A673 (cell line): ENCODE results near the gene RAB3C. TPM values are rescaled to one million over a fixed set of nuclear protein-coding genes. Genes with fewer than 3 reads are reported as not detected.

Source experiments
- BruUV-seq: library from RNA; stranded (reverse); fragments of 400-500 nt; replicated peaks from 2 replicates; lab custom pipeline; 2021; lab: Mats Ljungman, UMichigan
- CTCF ChIA-PET: fragments of 300-600 bp; sonication (Branson Sonifier 250); formaldehyde crosslinking; loops from one replicate; lab custom pipeline; 2022; ENCODE audit warnings: antibody characterized with exemption; lab: Charles Lee
- POLR2A ChIA-PET: fragments of 300-600 bp; sonication (Branson Sonifier 250); formaldehyde crosslinking; loops from one replicate; lab custom pipeline; 2022; ENCODE audit warnings: antibody characterized with exemption; ENCODE audit not compliant: low non-redundant PET; lab: Charles Lee
- DNase-seq: peaks from one replicate; pipeline ENCODE4 v3.0.0-alpha.2; 2015; ENCODE audit warnings: low spot score
- H3K27ac ChIP-seq: fragments of 200-600 bp; sonication (generic); 2 replicates; pipeline ENCODE4 v1.5.1; 2016; ENCODE audit warnings: mixed run types, low read depth, mild to moderate bottlenecking, mixed read lengths, antibody characterized with exemption, low read length; ENCODE audit not compliant: poor library complexity, severe bottlenecking
- H3K27me3 ChIP-seq: fragments of 200-600 bp; sonication (generic); replicated peaks from 2 replicates; pipeline ENCODE4 v1.6.1; 2017; ENCODE audit warnings: mixed run types, low read depth, mild to moderate bottlenecking, mixed read lengths, antibody characterized with exemption, low read length; ENCODE audit not compliant: insufficient read depth, poor library complexity
- H3K36me3 ChIP-seq: fragments of 200-600 bp; sonication (generic); 2 replicates; pipeline ENCODE4 v1.6.1; 2016; ENCODE audit warnings: mixed run types, mild to moderate bottlenecking, mixed read lengths, antibody characterized with exemption, low read length; ENCODE audit not compliant: insufficient read depth, poor library complexity, severe bottlenecking
- H3K4me1 ChIP-seq: fragments of 200-600 bp; sonication (generic); 2 replicates; pipeline ENCODE4 v1.6.1; 2017; ENCODE audit warnings: mixed run types, mild to moderate bottlenecking, mixed read lengths, antibody characterized with exemption, low read length; ENCODE audit not compliant: insufficient read depth, poor library complexity, severe bottlenecking
- H3K4me3 ChIP-seq: fragments of 200-600 bp; sonication (generic); 2 replicates; pipeline ENCODE4 v1.5.1; 2016; ENCODE audit warnings: low read depth, mixed run types, mild to moderate bottlenecking, mixed read lengths, low read length; ENCODE audit not compliant: poor library complexity, severe bottlenecking
- H3K9me3 ChIP-seq: fragments of 200-600 bp; sonication (generic); 2 replicates; pipeline ENCODE4 v1.6.1; 2016; ENCODE audit warnings: mixed run types, low read depth, mild to moderate bottlenecking, mixed read lengths, antibody characterized with exemption, low read length; ENCODE audit not compliant: poor library complexity, severe bottlenecking
- EZH2 ChIP-seq: fragments of 200-600 bp; sonication (generic); IDR thresholded peaks from 2 replicates; pipeline ENCODE4 v1.6.1; 2017; ENCODE audit warnings: borderline replicate concordance, low read depth, mild to moderate bottlenecking, mixed read lengths, antibody characterized with exemption, low read length; ENCODE audit not compliant: poor library complexity, severe bottlenecking
- intact Hi-C: fragments of 100-400 bp; cut with micrococcal nuclease; formaldehyde crosslinking; loops from one replicate; pipeline ENCODE4 v1.10.0; 2022; ENCODE audit not compliant: unreplicated experiment
- total RNA-seq: library from RNA; stranded (reverse); gene quantifications from 2 replicates; pipeline ENCODE4 v1.2.3, GENCODE V29; 2021
- TF ChIP-seq, protein P1 (sequence below): fragments of 300-800, 200-600 bp; sonication (generic); conservative IDR thresholded peaks from 2 replicates; pipeline ENCODE4 v1.5.1; 2017; ENCODE audit warnings: low read depth, mild to moderate bottlenecking, antibody characterized with exemption, low read length, moderate library complexity, mixed read lengths

Gene RAB3C
- total RNA-seq, 1 experiment from 2014 or later: 0.64 TPM

- H3K36me3 ChIP-seq: no peaks in the 10 kb centered on the region
- H3K4me3 ChIP-seq: no peak overlapping the region
- CTCF ChIA-PET: no interaction called here
- BruUV-seq: no TSS peak
- TF ChIP-seq, protein P1, sequence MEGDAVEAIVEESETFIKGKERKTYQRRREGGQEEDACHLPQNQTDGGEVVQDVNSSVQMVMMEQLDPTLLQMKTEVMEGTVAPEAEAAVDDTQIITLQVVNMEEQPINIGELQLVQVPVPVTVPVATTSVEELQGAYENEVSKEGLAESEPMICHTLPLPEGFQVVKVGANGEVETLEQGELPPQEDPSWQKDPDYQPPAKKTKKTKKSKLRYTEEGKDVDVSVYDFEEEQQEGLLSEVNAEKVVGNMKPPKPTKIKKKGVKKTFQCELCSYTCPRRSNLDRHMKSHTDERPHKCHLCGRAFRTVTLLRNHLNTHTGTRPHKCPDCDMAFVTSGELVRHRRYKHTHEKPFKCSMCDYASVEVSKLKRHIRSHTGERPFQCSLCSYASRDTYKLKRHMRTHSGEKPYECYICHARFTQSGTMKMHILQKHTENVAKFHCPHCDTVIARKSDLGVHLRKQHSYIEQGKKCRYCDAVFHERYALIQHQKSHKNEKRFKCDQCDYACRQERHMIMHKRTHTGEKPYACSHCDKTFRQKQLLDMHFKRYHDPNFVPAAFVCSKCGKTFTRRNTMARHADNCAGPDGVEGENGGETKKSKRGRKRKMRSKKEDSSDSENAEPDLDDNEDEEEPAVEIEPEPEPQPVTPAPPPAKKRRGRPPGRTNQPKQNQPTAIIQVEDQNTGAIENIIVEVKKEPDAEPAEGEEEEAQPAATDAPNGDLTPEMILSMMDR: no peak
- no peak for TF ChIP-seq EZH2
- POLR2A ChIA-PET: no interaction called here
- H3K4me1 ChIP-seq: no peaks in the 10 kb centered on the region
- no peak overlapping the region for H3K27ac ChIP-seq
- H3K9me3 ChIP-seq: no peaks in the 10 kb centered on the region
- intact Hi-C loops: no loop called here
- H3K27me3 ChIP-seq: no peaks in the 10 kb centered on the region
- DNase-seq: no peak
Observed at GRCh38 chr5:58901271-58901670, 318.4 kb downstream of the RAB3C start.

DNA sequence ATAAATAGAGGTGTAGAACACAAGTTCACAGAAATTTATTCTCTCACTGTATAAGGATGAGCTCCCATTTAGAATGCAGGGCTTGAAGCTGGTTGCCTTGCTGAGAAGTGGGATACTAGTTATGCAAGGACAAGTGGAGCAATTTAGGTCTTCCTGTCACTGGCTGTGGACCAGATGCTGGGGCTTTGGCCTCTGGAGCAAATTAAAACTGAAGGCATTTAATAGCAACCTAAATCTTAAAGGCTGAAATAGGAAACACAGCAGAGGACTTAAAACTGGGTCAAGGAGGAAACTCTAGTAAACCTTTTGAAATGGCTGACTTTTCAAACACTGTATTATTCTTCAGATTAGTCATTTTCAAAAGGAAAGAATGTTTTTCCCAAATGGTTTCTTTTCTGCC is 319.4 kb downstream of the RAB3C start:
- Histone ChIP-seq H3K27me3 (no peaks in the 10 kb centered on the region), H3K9me3 (no peaks in the 10 kb centered on the region), H3K4me3 (no peak overlapping the region), H3K4me1 (no peaks in the 10 kb centered on the region), H3K36me3 (no peaks in the 10 kb centered on the region), H3K27ac (no peak overlapping the region)
- ChIA-PET CTCF (no interaction called here), POLR2A (no interaction called here)
- DNase-seq: no peak
- intact Hi-C loops: no loop called here
- no TSS peak for BruUV-seq
- TF ChIP-seq, protein P1: no peak
- no peak for TF ChIP-seq EZH2

DNA sequence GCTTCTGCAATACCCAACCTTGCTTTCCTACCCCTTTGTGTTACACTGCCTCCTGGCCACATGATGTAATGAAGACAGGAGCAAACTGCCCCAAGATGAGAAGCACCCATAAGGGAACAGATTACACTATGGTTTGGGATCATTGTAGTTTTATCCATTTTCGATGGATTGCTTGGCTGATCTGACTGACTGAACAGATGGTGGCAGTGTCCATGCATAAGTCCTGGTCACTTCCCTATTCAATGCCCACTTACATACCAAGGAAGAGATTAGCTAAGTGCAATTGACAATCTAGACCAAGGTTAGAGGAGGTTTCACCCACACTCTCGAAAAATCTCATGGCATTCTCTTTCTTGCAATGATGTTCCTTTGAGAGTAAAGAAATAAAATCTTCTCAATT is 319.9 kb downstream of the RAB3C start:
- CTCF ChIA-PET: no interaction called here
- no peaks in the 10 kb centered on the region for H3K9me3 ChIP-seq
- BruUV-seq: no TSS peak
- H3K36me3 ChIP-seq: no peaks in the 10 kb centered on the region
- DNase-seq: no peak
- POLR2A ChIA-PET: no interaction called here
- no peak overlapping the region for H3K27ac ChIP-seq
- no peak overlapping the region for H3K4me3 ChIP-seq
- no peaks in the 10 kb centered on the region for H3K4me1 ChIP-seq
- intact Hi-C loops: no loop called here
- TF ChIP-seq, protein P1: no peak
- TF ChIP-seq EZH2: no peak
- no peaks in the 10 kb centered on the region for H3K27me3 ChIP-seq
